Ishikawa (cell line): ENCODE measurements around the gene TROAP.

Experiments
- CREB1 ChIP-seq: IDR thresholded peaks from 2 replicates; pipeline ENCODE4 v1.6.1; 2012; ENCODE audit warnings: low read depth
- EGR1 ChIP-seq: IDR thresholded peaks from 2 replicates; pipeline ENCODE4 v1.6.1; 2012
- EP300 ChIP-seq: IDR thresholded peaks from 2 replicates; pipeline ENCODE4 v1.6.1; 2012; ENCODE audit warnings: borderline replicate concordance
- FOXM1 ChIP-seq: IDR thresholded peaks from 2 replicates; pipeline ENCODE4 v1.6.1; 2012; ENCODE audit warnings: low read depth, borderline replicate concordance
- MAX ChIP-seq: IDR thresholded peaks from 2 replicates; pipeline ENCODE4 v1.6.1; 2012
- NFIC ChIP-seq: IDR thresholded peaks from 2 replicates; pipeline ENCODE4 v1.6.1; 2012
- RAD21 ChIP-seq: IDR thresholded peaks from 2 replicates; pipeline ENCODE4 v1.6.1; 2012; ENCODE audit warnings: low read depth
- REST ChIP-seq: IDR thresholded peaks from 2 replicates; pipeline ENCODE4 v1.6.1; 2012; ENCODE audit warnings: low read depth, mild to moderate bottlenecking
- TCF12 ChIP-seq: IDR thresholded peaks from 2 replicates; pipeline ENCODE4 v1.6.1; 2012; ENCODE audit warnings: low read depth
- USF1 ChIP-seq: IDR thresholded peaks from 2 replicates; pipeline ENCODE4 v1.6.1; 2012

GRCh38 chr12:49341777-49342065, 18.7 kb downstream of the TROAP start:
- TF ChIP-seq MAX = no peak
- no peak for TF ChIP-seq EP300
- no peak for TF ChIP-seq FOXM1
- no peak for TF ChIP-seq NFIC
- TF ChIP-seq EGR1 = no peak
- TF ChIP-seq RAD21 = no peak
- no peak for TF ChIP-seq REST
- TF ChIP-seq USF1 = no peak
- no peak for TF ChIP-seq TCF12
- no peak for TF ChIP-seq CREB1
